Spleen (tissue), 11 donors: Measurements from ENCODE around the gene NCK2. TPM values are rescaled to one million over a fixed set of nuclear protein-coding genes. Genes with fewer than 3 reads are reported as not detected.
A peak's percentile ranks its signal among the peaks of the same experiment; 100 is the strongest.

Source experiments
- DNase-seq: peaks from one replicate; pipeline ENCODE4 v3.0.0-alpha.2; 2020
- H3K27ac ChIP-seq, 8 donors: fragments of 200-600 bp; sonication (generic) in 7 of 8; 1 replicate in 4 of 8; 2 replicates in 4 of 8; pipeline versions ENCODE4 v1.5.0 to v1.8.0; 2016 to 2021; ENCODE audit warnings: inconsistent platforms in 4 of 8, mild to moderate bottlenecking in 4 of 8, moderate library complexity in 1 of 8
- H3K27me3 ChIP-seq, 7 donors: fragments of 200-600 bp; sonication (generic) in 6 of 7; replicated peaks in 1 of 7; 1 replicate in 4 of 7; 2 replicates in 3 of 7; pipeline versions ENCODE4 v1.5.0 to v1.8.0; 2016 to 2021; ENCODE audit warnings: inconsistent platforms in 3 of 7, mild to moderate bottlenecking in 1 of 7
- H3K36me3 ChIP-seq, 6 donors: fragments of 200-600 bp; sonication (generic) in 5 of 6; 1 replicate in 4 of 6; 2 replicates in 2 of 6; pipeline versions ENCODE4 v1.5.0 to v1.8.0; 2016 to 2021; ENCODE audit warnings: inconsistent platforms in 2 of 6
- H3K4me1 ChIP-seq, 6 donors: fragments of 200-600 bp; sonication (generic) in 5 of 6; 1 replicate in 3 of 6; 2 replicates in 3 of 6; pipeline versions ENCODE4 v1.5.0 to v1.8.0; 2016 to 2021; ENCODE audit warnings: inconsistent platforms in 3 of 6
- H3K4me3 ChIP-seq, 8 donors: fragments of 200-600 bp; sonication (generic) in 7 of 8; 1 replicate in 4 of 8; 2 replicates in 4 of 8; pipeline versions ENCODE4 v1.5.0 to v1.8.0; 2016 to 2021; ENCODE audit warnings: inconsistent platforms in 4 of 8, mild to moderate bottlenecking in 4 of 8, moderate library complexity in 2 of 8
- H3K9me3 ChIP-seq, 8 donors: fragments of 200-600 bp; sonication (generic) in 7 of 8; 1 replicate in 4 of 8; 2 replicates in 4 of 8; pipeline versions ENCODE4 v1.5.0 to v1.8.0; 2016 to 2021; ENCODE audit warnings: inconsistent platforms in 4 of 8
- CTCF ChIP-seq, 11 experiments: fragments of 200-600 bp in 7 of 11; fragments of 450-650 bp in 4 of 11; sonication (generic) in 4 of 11; IDR thresholded peaks in 8 of 11; conservative IDR thresholded peaks in 3 of 11; 1 replicate in 7 of 11; 2 replicates in 4 of 11; pipeline versions ENCODE4 v1.4.0 to v1.8.0; 2016 to 2021; ENCODE audit warnings: antibody characterized with exemption in 11 of 11, inconsistent platforms in 4 of 11, mild to moderate bottlenecking in 1 of 11
- POLR2A ChIP-seq, 3 donors: fragments of 450-650 bp; IDR thresholded peaks; one replicate each; pipeline ENCODE4 v1.5.1; 2017; ENCODE audit warnings: antibody characterized with exemption in 3 of 3, mild to moderate bottlenecking in 1 of 3
- POLR2AphosphoS5 ChIP-seq, 3 donors: sonication (generic); formaldehyde crosslinking; IDR thresholded peaks; one replicate each; pipeline ENCODE4 v1.5.1; 2017; ENCODE audit warnings: antibody characterized with exemption in 3 of 3
- WGBS, 5 donors: extraction: QIAGEN DNeasy Blood & Tissue Kit in 3 of 5; methylation state at CpG; one replicate each; pipeline versions ENCODE4 v1.1.5 to v1.1.7; 2013 to 2018; 5-methylcytosine and 5-hydroxymethylcytosine counted together
- intact Hi-C: fragments of 100-400 bp; cut with DNase I; formaldehyde crosslinking; loops from one replicate; pipeline ENCODE4 v1.15.0; 2023; ENCODE audit warnings: low total_unique reads
- polyA plus RNA-seq, 3 donors: library from polyadenylated mRNA; stranded (reverse); fragments of 200-250 nt; gene quantifications; one replicate each; pipeline ENCODE4 v1.2.1, GENCODE V29; 2013
- total RNA-seq, 7 donors: library from RNA; depleted of rRNA in 3 of 7; stranded (reverse); fragments of >200 nt in 3 of 7; fragmentation: NEBNext Ultra II Directional in 4 of 7; extraction: Animal tissue kit (Norgen Biotek cat#: 25700) in 4 of 7; gene quantifications; one replicate each; pipeline versions ENCODE4 v1.1.0 to v1.2.1, GENCODE V29; 2016 to 2021
- donor health status: healthy with polysubstance abuse.
- donor health status: DM: no; HTN: no; CAD: no; lungs with moderate emphysema.
- donor health status: DM: no; HTN: no; CAD: no.
- donor health status: Bipolar disorder and iron deficiency.
- donor health status: healthy.
- donor health status: DM: no; HTN: no; CAD: no.
- donor health status: DM: yes; HTN: yes; CAD: no.

The NCK2 gene
- total and polyA plus RNA-seq, 10 donors, result 21.5 to 106 (median 62.6) TPM

GRCh38 chr2:105766300-105766866 lies 21.7 kb downstream of the NCK2 start:
- peaks cover 0 to 48% (median 3%) of the 10 kb centered on the region in 6 donors for H3K36me3 ChIP-seq
- peaks cover 28 to 100% (median 85%) of the 10 kb centered on the region in 6 donors for H3K4me1 ChIP-seq
- H3K27ac ChIP-seq, result peak overlapping the region in 3 of 8 donors; percentile 1 to 60 (median 27)
- DNase-seq, result no peak
- H3K9me3 ChIP-seq, result peaks cover 0 to 6% (median 0%) of the 10 kb centered on the region in 8 donors
- TF ChIP-seq POLR2AphosphoS5 (IDR thresholded peaks at IDR 0.05), result no peak
- no peak for TF ChIP-seq POLR2A (IDR thresholded peaks at IDR 0.05)
- no peak for TF ChIP-seq CTCF (IDR thresholded peaks at IDR 0.05 in 8 of 11, conservative IDR thresholded peaks at IDR 0.05 in 3 of 11)
- 90 to 94% (median 91%) methylated on average over 7 of the region's 7 CpGs for WGBS, 5 donors
- H3K27me3 ChIP-seq, result no peaks in the 10 kb centered on the region
- H3K4me3 ChIP-seq, result no peak overlapping the region
- intact Hi-C loops, result no loop called here

- Histone ChIP-seq H3K27me3 (no peaks in the 10 kb centered on the region), H3K4me3 (no peak overlapping the region), H3K27ac (peak overlapping the region in 2 of 8 donors; percentile 60 to 86), H3K4me1 (peaks cover 20 to 100% (median 84%) of the 10 kb centered on the region in 6 donors), H3K9me3 (peaks cover 0 to 6% (median 0%) of the 10 kb centered on the region in 8 donors), H3K36me3 (peaks cover 0 to 46% (median 3%) of the 10 kb centered on the region in 6 donors)
- DNase-seq, result no peak
- intact Hi-C loops, result no loop called here
- 79 to 98% (median 96%) methylated on average over 6 of the region's 6 CpGs for WGBS, 5 donors
- TF ChIP-seq CTCF (IDR thresholded peaks at IDR 0.05 in 8 of 11, conservative IDR thresholded peaks at IDR 0.05 in 3 of 11) (no peak), POLR2AphosphoS5 (IDR thresholded peaks at IDR 0.05) (no peak), POLR2A (IDR thresholded peaks at IDR 0.05) (no peak)
These were observed 23.5 kb downstream of the NCK2 start for GRCh38 chr2:105768176-105768575.

GRCh38 chr2:105768961-105769452 lies 24.3 kb downstream of the NCK2 start:
- no peaks in the 10 kb centered on the region for H3K27me3 ChIP-seq
- WGBS, 5 donors, result 43 to 64% (median 59%) methylated on average over 6 of the region's 6 CpGs
- no peak for TF ChIP-seq CTCF (IDR thresholded peaks at IDR 0.05 in 8 of 11, conservative IDR thresholded peaks at IDR 0.05 in 3 of 11)
- no peak for TF ChIP-seq POLR2A (IDR thresholded peaks at IDR 0.05)
- H3K4me3 ChIP-seq, result no peak overlapping the region
- no peak for DNase-seq
- intact Hi-C loops, result no loop called here
- H3K4me1 ChIP-seq, result peaks cover 20 to 100% (median 80%) of the 10 kb centered on the region in 6 donors
- H3K36me3 ChIP-seq, result peaks cover 0 to 51% (median 3%) of the 10 kb centered on the region in 6 donors
- peak overlapping the region in 7 of 8 donors; percentile 17 to 86 (median 60) for H3K27ac ChIP-seq
- H3K9me3 ChIP-seq, result peaks cover 0 to 6% (median 0%) of the 10 kb centered on the region in 8 donors

- 81 to 86% (median 81%) methylated on average over 9 of the region's 9 CpGs for WGBS, 5 donors
- H3K27me3 ChIP-seq, result no peaks in the 10 kb centered on the region
These were observed 24.8 kb downstream of the NCK2 start for GRCh38 chr2:105769504-105769903.

More at GRCh38 chr2:105769504-105769903, 24.8 kb downstream of the NCK2 start:
- peaks cover 0 to 6% (median 0%) of the 10 kb centered on the region in 8 donors for H3K9me3 ChIP-seq
- DNase-seq, result no peak
- intact Hi-C loops, result no loop called here
- H3K36me3 ChIP-seq, result peaks cover 0 to 48% (median 3%) of the 10 kb centered on the region in 6 donors
- H3K4me3 ChIP-seq, result no peak overlapping the region
- H3K4me1 ChIP-seq, result peaks cover 20 to 100% (median 79%) of the 10 kb centered on the region in 6 donors
- TF ChIP-seq CTCF (IDR thresholded peaks at IDR 0.05 in 8 of 11, conservative IDR thresholded peaks at IDR 0.05 in 3 of 11), result peak in 3 of 11 experiments; percentile 3 to 37 (median 36)
- TF ChIP-seq POLR2AphosphoS5 (IDR thresholded peaks at IDR 0.05), result peak in 2 of 3 donors; percentile 30 to 45
- TF ChIP-seq POLR2A (IDR thresholded peaks at IDR 0.05), result no peak
- peak overlapping the region in 7 of 8 donors; percentile 17 to 86 (median 60) for H3K27ac ChIP-seq
